H9 (cell line): ENCODE results near the gene SRP68. TPM values are rescaled to one million over a fixed set of nuclear protein-coding genes. Genes with fewer than 3 reads are reported as not detected.

Source experiments
- DNase-seq: peaks from one replicate; pipeline ENCODE4 v3.0.0-alpha.2; 2017
- H2AFZ ChIP-seq: one replicate; pipeline ENCODE4 v1.6.1; 2013; ENCODE audit warnings: mild to moderate bottlenecking, low read length, control low read depth, moderate library complexity
- H2AK5ac ChIP-seq: 2 replicates; pipeline ENCODE4 v1.6.1; 2013; ENCODE audit warnings: low read length, control low read depth, mixed read lengths; ENCODE audit not compliant: insufficient read length
- H2BK120ac ChIP-seq: one replicate; pipeline ENCODE4 v1.6.1; 2013; ENCODE audit warnings: low read depth, mild to moderate bottlenecking, low read length, control low read depth, inconsistent platforms; ENCODE audit not compliant: poor library complexity, severe bottlenecking
- H2BK12ac ChIP-seq: 2 replicates; pipeline ENCODE4 v1.6.1; 2013; ENCODE audit warnings: low read length, control low read depth, mixed read lengths, low read depth; ENCODE audit not compliant: insufficient read length
- H2BK15ac ChIP-seq: 2 replicates; pipeline ENCODE4 v1.6.1; 2013; ENCODE audit warnings: low read depth, low read length, control low read depth
- H2BK20ac ChIP-seq: one replicate; pipeline ENCODE4 v1.6.1; 2013; ENCODE audit warnings: low read depth, mild to moderate bottlenecking, low read length, control low read depth, inconsistent platforms; ENCODE audit not compliant: poor library complexity, severe bottlenecking
- H2BK5ac ChIP-seq: 2 replicates; pipeline ENCODE4 v1.6.1; 2013; ENCODE audit warnings: low read length, control low read depth, mixed read lengths; ENCODE audit not compliant: insufficient read length
- H3K14ac ChIP-seq: 2 replicates; pipeline ENCODE4 v1.6.1; 2013; ENCODE audit warnings: low read length, control low read depth; ENCODE audit not compliant: insufficient read depth
- H3K18ac ChIP-seq: 2 replicates; pipeline ENCODE4 v1.6.1; 2013; ENCODE audit warnings: low read depth, mild to moderate bottlenecking, mixed read lengths, low read length, control low read depth; ENCODE audit not compliant: insufficient read length
- H3K23ac ChIP-seq: 2 replicates; pipeline ENCODE4 v1.6.1; 2013; ENCODE audit warnings: low read length, control low read depth, mixed read lengths, low read depth; ENCODE audit not compliant: insufficient read length
- H3K23me2 ChIP-seq: 2 replicates; pipeline ENCODE4 v1.6.1; 2013; ENCODE audit warnings: low read depth, mild to moderate bottlenecking, mixed read lengths, low read length, control low read depth; ENCODE audit not compliant: insufficient read length, poor library complexity, severe bottlenecking
- H3K27ac ChIP-seq: 2 replicates; pipeline ENCODE4 v1.5.1; 2013; ENCODE audit warnings: low read length, control low read depth, mixed read lengths, low read depth; ENCODE audit not compliant: insufficient read length
- H3K27me3 ChIP-seq: 2 replicates; pipeline ENCODE4 v1.6.1; 2013; ENCODE audit warnings: low read length, control low read depth, inconsistent platforms; ENCODE audit not compliant: insufficient read depth
- H3K4ac ChIP-seq: 2 replicates; pipeline ENCODE4 v1.6.1; 2013; ENCODE audit warnings: low read depth, mild to moderate bottlenecking, control low read depth, inconsistent platforms, low read length, moderate library complexity
- H3K4me1 ChIP-seq: 2 replicates; pipeline ENCODE4 v1.6.1; 2013; ENCODE audit warnings: low read length, control low read depth, inconsistent platforms; ENCODE audit not compliant: insufficient read depth
- H3K4me2 ChIP-seq: 2 replicates; pipeline ENCODE4 v1.6.1; 2013; ENCODE audit warnings: low read length, control low read depth, mixed read lengths; ENCODE audit not compliant: insufficient read length, insufficient read depth
- H3K56ac ChIP-seq: 2 replicates; pipeline ENCODE4 v1.6.1; 2013; ENCODE audit warnings: low read depth, mild to moderate bottlenecking, mixed read lengths, low read length, control low read depth; ENCODE audit not compliant: insufficient read length
- H3K79me1 ChIP-seq: 2 replicates; pipeline ENCODE4 v1.6.1; 2013; ENCODE audit warnings: low read depth, mild to moderate bottlenecking, moderate library complexity, low read length, control low read depth, inconsistent platforms; ENCODE audit not compliant: insufficient read depth, poor library complexity, severe bottlenecking
- H3K79me2 ChIP-seq: 2 replicates; pipeline ENCODE4 v1.6.1; 2013; ENCODE audit warnings: low read length, control low read depth, inconsistent platforms; ENCODE audit not compliant: insufficient read depth
- H3K9ac ChIP-seq: 2 replicates; pipeline ENCODE4 v1.6.1; 2013; ENCODE audit warnings: low read length, control low read depth, mixed read lengths; ENCODE audit not compliant: insufficient read length; ENCODE audit errors: extremely low read depth
- H3K9me3 ChIP-seq: one replicate; pipeline ENCODE4 v1.6.1; 2013; ENCODE audit warnings: low read depth, low read length, inconsistent platforms; ENCODE audit not compliant: control insufficient read depth
- H3T11ph ChIP-seq: one replicate; pipeline ENCODE4 v1.6.1; 2013; ENCODE audit warnings: mild to moderate bottlenecking, low read length, control low read depth, inconsistent platforms
- H4K20me1 ChIP-seq: one replicate; pipeline ENCODE4 v1.6.1; 2013; ENCODE audit not compliant: control insufficient read depth, insufficient read length, insufficient read depth
- H4K5ac ChIP-seq: 2 replicates; pipeline ENCODE4 v1.6.1; 2013; ENCODE audit warnings: low read depth, mild to moderate bottlenecking, mixed read lengths, low read length, control low read depth; ENCODE audit not compliant: insufficient read length
- H4K8ac ChIP-seq: replicated peaks from 2 replicates; pipeline ENCODE4 v1.6.1; 2013; ENCODE audit warnings: low read length, control low read depth, mixed read lengths, low read depth; ENCODE audit not compliant: insufficient read length
- H4K91ac ChIP-seq: 2 replicates; pipeline ENCODE4 v1.6.1; 2013; ENCODE audit warnings: low read depth, mild to moderate bottlenecking, moderate library complexity, mixed read lengths, low read length, control low read depth; ENCODE audit not compliant: insufficient read length
- H3K27ac Mint-ChIP-seq, 3 experiments: 2 replicates in 2 of 3; 3 replicates in 1 of 3; pipeline ENCODE4 v1.8.0; 2020 to 2021; ENCODE audit warnings: mixed read lengths in 3 of 3, mild to moderate bottlenecking in 1 of 3, moderate library complexity in 1 of 3
- H3K27me3 Mint-ChIP-seq: 2 replicates; pipeline ENCODE4 v1.8.0; 2021; ENCODE audit warnings: low read depth, mild to moderate bottlenecking, moderate library complexity, mixed read lengths
- H3K36me3 Mint-ChIP-seq, 3 experiments: 2 replicates in 2 of 3; 3 replicates in 1 of 3; pipeline ENCODE4 v1.8.0; 2020 to 2021; ENCODE audit warnings: low read depth in 3 of 3, mixed read lengths in 3 of 3; ENCODE audit not compliant: insufficient read depth in 1 of 3
- H3K4me1 Mint-ChIP-seq, 2 experiments: 2 replicates each; pipeline ENCODE4 v1.8.0; 2020; ENCODE audit warnings: mixed read lengths in 2 of 2
- H3K4me3 Mint-ChIP-seq, 2 experiments: 2 replicates in 1 of 2; 3 replicates in 1 of 2; pipeline ENCODE4 v1.8.0; 2020 to 2021; ENCODE audit warnings: mild to moderate bottlenecking in 2 of 2, mixed read lengths in 2 of 2, moderate library complexity in 1 of 2
- H3K9me3 Mint-ChIP-seq, 2 experiments: 2 replicates in 1 of 2; 3 replicates in 1 of 2; pipeline ENCODE4 v1.8.0; 2020; ENCODE audit warnings: mild to moderate bottlenecking in 2 of 2, mixed read lengths in 2 of 2, moderate library complexity in 1 of 2
- WGBS: extraction: QIAGEN DNeasy Blood & Tissue Kit; methylation state at CpG from one replicate; pipeline ENCODE4 v1.1.7; 2013; ENCODE audit warnings: missing lambda C conversion rate, low lambda C conversion rate, mixed read lengths; ENCODE audit not compliant: insufficient read length; ENCODE audit errors: extremely low coverage; 5-methylcytosine and 5-hydroxymethylcytosine counted together
- total RNA-seq: library from RNA; stranded (reverse); gene quantifications from 2 replicates; pipeline ENCODE4 v1.2.1, GENCODE V29; 2021
- TF ChIP-seq, protein P1 (sequence below): fragments of 200-600 bp; sonication (generic); conservative IDR thresholded peaks from 3 replicates; pipeline ENCODE4 v1.8.0; 2021; ENCODE audit warnings: antibody characterized with exemption, mild to moderate bottlenecking

SRP68 gene
- total RNA-seq, 1 experiment from 2014 or later = 86.1 TPM

DNA sequence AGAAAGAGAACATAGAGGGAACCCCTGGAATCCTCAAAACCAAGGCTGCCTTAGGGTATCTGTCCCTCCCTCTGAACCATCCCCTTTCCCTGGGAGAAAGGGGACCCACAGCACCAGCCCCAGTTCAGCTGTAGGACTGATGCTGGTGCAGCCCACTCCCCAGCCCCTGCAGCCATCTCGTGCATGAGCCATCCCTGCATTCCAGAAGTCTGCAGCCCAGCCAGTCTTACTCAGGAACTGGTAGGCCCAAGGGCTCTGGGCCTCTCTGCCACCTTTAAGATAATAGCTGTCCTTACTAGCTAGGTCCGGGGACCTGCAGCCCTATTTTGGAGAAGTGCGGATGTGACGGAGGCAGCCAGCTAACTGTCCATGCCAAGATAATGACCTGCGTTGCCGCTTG lies 39.2 kb downstream of the SRP68 start:
- H3K9me3 ChIP-seq = no peaks in the 10 kb centered on the region
- no peak overlapping the region for H4K91ac ChIP-seq
- no peaks in the 10 kb centered on the region for H3K23me2 ChIP-seq
- H3K4me2 ChIP-seq = no peak overlapping the region
- H3K18ac ChIP-seq = no peak overlapping the region
- no peak overlapping the region for H3K23ac ChIP-seq
- Mint-ChIP-seq H3K9me3 (no peaks in the 10 kb centered on the region; a peak in 1 of 5 replicates), H3K36me3 (peaks cover 0 to 4% (median 2%) of the 10 kb centered on the region in 3 experiments; a peak in 6 of 7 replicates), H3K4me3 (no peak overlapping the region; a peak in 1 of 5 replicates), H3K27me3 (no peaks in the 10 kb centered on the region), H3K27ac (no peak overlapping the region; a peak in 1 of 7 replicates), H3K4me1 (peaks cover 29 to 32% of the 10 kb centered on the region in 2 experiments)
- no peak for DNase-seq
- H3K79me1 ChIP-seq = no peaks in the 10 kb centered on the region
- no peak overlapping the region for H4K5ac ChIP-seq
- TF ChIP-seq, protein P1, sequence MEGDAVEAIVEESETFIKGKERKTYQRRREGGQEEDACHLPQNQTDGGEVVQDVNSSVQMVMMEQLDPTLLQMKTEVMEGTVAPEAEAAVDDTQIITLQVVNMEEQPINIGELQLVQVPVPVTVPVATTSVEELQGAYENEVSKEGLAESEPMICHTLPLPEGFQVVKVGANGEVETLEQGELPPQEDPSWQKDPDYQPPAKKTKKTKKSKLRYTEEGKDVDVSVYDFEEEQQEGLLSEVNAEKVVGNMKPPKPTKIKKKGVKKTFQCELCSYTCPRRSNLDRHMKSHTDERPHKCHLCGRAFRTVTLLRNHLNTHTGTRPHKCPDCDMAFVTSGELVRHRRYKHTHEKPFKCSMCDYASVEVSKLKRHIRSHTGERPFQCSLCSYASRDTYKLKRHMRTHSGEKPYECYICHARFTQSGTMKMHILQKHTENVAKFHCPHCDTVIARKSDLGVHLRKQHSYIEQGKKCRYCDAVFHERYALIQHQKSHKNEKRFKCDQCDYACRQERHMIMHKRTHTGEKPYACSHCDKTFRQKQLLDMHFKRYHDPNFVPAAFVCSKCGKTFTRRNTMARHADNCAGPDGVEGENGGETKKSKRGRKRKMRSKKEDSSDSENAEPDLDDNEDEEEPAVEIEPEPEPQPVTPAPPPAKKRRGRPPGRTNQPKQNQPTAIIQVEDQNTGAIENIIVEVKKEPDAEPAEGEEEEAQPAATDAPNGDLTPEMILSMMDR = no peak
- H3K27me3 ChIP-seq = no peaks in the 10 kb centered on the region
- H3K27ac ChIP-seq = no peak overlapping the region
- H3T11ph ChIP-seq = no peak overlapping the region
- H2BK15ac ChIP-seq = no peak overlapping the region
- H3K79me2 ChIP-seq = no peaks in the 10 kb centered on the region
- H3K14ac ChIP-seq = no peak overlapping the region
- no peak overlapping the region for H3K56ac ChIP-seq
- H3K9ac ChIP-seq = no peak overlapping the region
- no peak overlapping the region for H2AFZ ChIP-seq
- no peak overlapping the region for H2BK5ac ChIP-seq
- no peak overlapping the region for H2BK20ac ChIP-seq
- no peak overlapping the region for H2BK120ac ChIP-seq
- WGBS = no CpG with 5 or more reads among the region's 6 CpGs
- H3K4ac ChIP-seq = no peak overlapping the region
- peaks cover 2% of the 10 kb centered on the region; the same call in 1 of the 2 replicates for H3K4me1 ChIP-seq
- no peaks in the 10 kb centered on the region for H4K20me1 ChIP-seq
- H2AK5ac ChIP-seq = no peak overlapping the region
- H2BK12ac ChIP-seq = no peak overlapping the region
- no peak overlapping the region for H4K8ac ChIP-seq
